MCF 10A (cell line): ENCODE measurements around the gene ANKFY1. TPM values are rescaled to one million over a fixed set of nuclear protein-coding genes. Genes with fewer than 3 reads are reported as not detected.

Source experiments
- BruUV-seq: library from RNA; stranded (reverse); fragments of 400-500 nt; replicated peaks from 2 replicates; lab custom pipeline; 2021; lab: Mats Ljungman, UMichigan
- CTCF ChIA-PET: fragments of 300-600 bp; sonication (Branson Sonifier 250); formaldehyde crosslinking; extraction: SDS; loops from one replicate; lab custom pipeline; 2021; ENCODE audit warnings: antibody characterized with exemption, inconsistent platforms; lab: Yijun Ruan, JAX
- POLR2A ChIA-PET: fragments of 300-600, 350-650 bp; sonication (Branson Sonifier 250); formaldehyde crosslinking; extraction: SDS; loops from one replicate; lab custom pipeline; 2020; ENCODE audit warnings: antibody characterized with exemption, inconsistent platforms; lab: Yijun Ruan, JAX
- DNase-seq: peaks from one replicate; pipeline ENCODE4 v3.0.0-alpha.2; 2018; ENCODE audit not compliant: unreplicated experiment
- H3K27ac Mint-ChIP-seq: one replicate; pipeline ENCODE4 v1.8.0; 2022; ENCODE audit warnings: mild to moderate bottlenecking, low read depth, mixed read lengths; ENCODE audit not compliant: unreplicated experiment
- H3K27me3 Mint-ChIP-seq: one replicate; pipeline ENCODE4 v1.8.0; 2022; ENCODE audit warnings: mixed read lengths; ENCODE audit not compliant: insufficient read depth, unreplicated experiment
- H3K36me3 Mint-ChIP-seq: one replicate; pipeline ENCODE4 v1.8.0; 2022; ENCODE audit warnings: mild to moderate bottlenecking, moderate library complexity, mixed read lengths; ENCODE audit not compliant: insufficient read depth, unreplicated experiment
- H3K4me1 Mint-ChIP-seq: one replicate; pipeline ENCODE4 v1.8.0; 2022; ENCODE audit warnings: mixed read lengths; ENCODE audit not compliant: insufficient read depth, unreplicated experiment
- H3K4me3 Mint-ChIP-seq: one replicate; pipeline ENCODE4 v1.8.0; 2022; ENCODE audit warnings: mild to moderate bottlenecking, moderate library complexity, mixed read lengths; ENCODE audit not compliant: unreplicated experiment
- H3K9me3 Mint-ChIP-seq: one replicate; pipeline ENCODE4 v1.8.0; 2022; ENCODE audit warnings: mixed read lengths; ENCODE audit not compliant: unreplicated experiment
- intact Hi-C: fragments of 100-400 bp; cut with micrococcal nuclease; formaldehyde crosslinking; loops from 2 replicates; pipeline ENCODE4 v1.14.1; 2022
- total RNA-seq: library from RNA; stranded (reverse); gene quantifications from 2 replicates; pipeline ENCODE4 v1.2.3, GENCODE V29; 2022
- TF ChIP-seq, protein P1 (sequence below): fragments of 200-600 bp; IDR thresholded peaks from one replicate; pipeline ENCODE4 v1.8.0; 2022; ENCODE audit warnings: antibody characterized with exemption, mild to moderate bottlenecking; ENCODE audit not compliant: unreplicated experiment

Gene ANKFY1
- total RNA-seq, 1 experiment from 2014 or later = 34.9 TPM

DNA sequence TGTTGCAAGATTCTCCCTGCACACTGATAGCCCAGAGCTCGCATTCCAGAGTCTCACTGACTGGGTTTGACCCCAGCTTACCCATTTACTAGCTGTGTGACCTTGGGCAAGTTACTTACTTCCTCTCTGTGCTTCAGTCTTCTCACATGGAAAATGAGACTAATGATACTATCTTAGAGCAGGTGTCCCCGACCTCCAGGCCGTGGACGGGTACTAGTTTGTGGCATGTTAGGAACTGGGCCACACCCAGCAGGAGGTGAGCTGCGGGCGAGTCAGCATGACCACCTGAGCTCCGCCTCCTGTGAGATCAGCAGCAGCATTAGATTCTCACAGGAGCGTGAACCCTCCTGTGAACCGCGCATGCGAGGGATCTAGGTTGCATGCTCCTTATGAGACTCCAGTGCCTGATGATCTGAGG lies 15.8 kb downstream of the ANKFY1 start:
- DNase-seq = peak; percentile 71
- TF ChIP-seq, protein P1, sequence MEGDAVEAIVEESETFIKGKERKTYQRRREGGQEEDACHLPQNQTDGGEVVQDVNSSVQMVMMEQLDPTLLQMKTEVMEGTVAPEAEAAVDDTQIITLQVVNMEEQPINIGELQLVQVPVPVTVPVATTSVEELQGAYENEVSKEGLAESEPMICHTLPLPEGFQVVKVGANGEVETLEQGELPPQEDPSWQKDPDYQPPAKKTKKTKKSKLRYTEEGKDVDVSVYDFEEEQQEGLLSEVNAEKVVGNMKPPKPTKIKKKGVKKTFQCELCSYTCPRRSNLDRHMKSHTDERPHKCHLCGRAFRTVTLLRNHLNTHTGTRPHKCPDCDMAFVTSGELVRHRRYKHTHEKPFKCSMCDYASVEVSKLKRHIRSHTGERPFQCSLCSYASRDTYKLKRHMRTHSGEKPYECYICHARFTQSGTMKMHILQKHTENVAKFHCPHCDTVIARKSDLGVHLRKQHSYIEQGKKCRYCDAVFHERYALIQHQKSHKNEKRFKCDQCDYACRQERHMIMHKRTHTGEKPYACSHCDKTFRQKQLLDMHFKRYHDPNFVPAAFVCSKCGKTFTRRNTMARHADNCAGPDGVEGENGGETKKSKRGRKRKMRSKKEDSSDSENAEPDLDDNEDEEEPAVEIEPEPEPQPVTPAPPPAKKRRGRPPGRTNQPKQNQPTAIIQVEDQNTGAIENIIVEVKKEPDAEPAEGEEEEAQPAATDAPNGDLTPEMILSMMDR = no peak
- POLR2A ChIA-PET = interaction anchor here (1.0 to 8.8 kb wide), 9 partner anchors 9 to 105 kb away, joined by 3 to 82 read pairs (median 7); partner anchors contain the start of genes ANKFY1, CYB5D2 and ZZEF1
- no peaks in the 10 kb centered on the region for H3K9me3 Mint-ChIP-seq
- intact Hi-C loops = no loop called here
- peak overlapping the region; percentile 30 for H3K27ac Mint-ChIP-seq
- CTCF ChIA-PET = interaction anchor here (0.6 to 4.6 kb wide), 12 partner anchors 8 to 197 kb away, joined by 3 to 25 read pairs (median 7); no protein-coding TSS in a partner anchor
- H3K4me1 Mint-ChIP-seq = peaks cover 37% of the 10 kb centered on the region
- peaks cover 10% of the 10 kb centered on the region for H3K36me3 Mint-ChIP-seq
- no TSS peak for BruUV-seq
- no peaks in the 10 kb centered on the region for H3K27me3 Mint-ChIP-seq
- H3K4me3 Mint-ChIP-seq = peak overlapping the region; percentile 12

DNA sequence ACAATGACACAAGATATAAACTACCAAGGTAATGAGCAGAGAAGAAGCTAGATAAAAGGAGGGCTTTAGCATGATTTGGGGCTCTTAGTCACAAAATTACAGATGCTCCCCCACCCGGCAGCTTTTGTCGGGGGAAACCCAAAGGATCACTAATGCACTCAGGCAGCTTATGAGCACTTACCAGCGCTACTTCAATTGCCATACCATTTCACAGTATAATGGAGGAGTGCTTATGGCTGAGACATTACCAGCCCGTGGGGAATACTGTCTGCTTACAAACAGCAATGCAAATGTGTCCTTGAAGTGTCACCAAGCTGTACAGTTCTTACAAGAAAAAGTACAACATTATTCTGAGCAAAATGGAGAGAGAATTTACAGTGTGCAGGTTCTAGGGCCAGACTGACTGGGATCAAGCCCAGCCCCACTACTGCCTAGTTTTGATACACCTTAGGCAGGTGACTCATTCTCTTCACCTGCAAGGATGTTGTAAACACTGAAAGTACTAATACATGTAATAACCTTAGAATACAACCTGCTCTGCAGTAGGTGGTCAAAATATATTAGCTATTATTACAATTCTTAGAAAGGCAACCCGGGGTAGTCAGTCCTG lies 16.3 kb downstream of the ANKFY1 start:
- ChIA-PET POLR2A (interaction anchor here (0.6 to 8.8 kb wide), 10 partner anchors 9 to 151 kb away, joined by 3 to 82 read pairs (median 6); partner anchors contain the start of genes ANKFY1, CYB5D2 and ZZEF1), CTCF (interaction anchor here (0.5 to 4.6 kb wide), 15 partner anchors 8 to 299 kb away, joined by 3 to 25 read pairs (median 7); no protein-coding TSS in a partner anchor)
- peaks cover 15% of the 10 kb centered on the region for H3K36me3 Mint-ChIP-seq
- peak overlapping the region; percentile 30 for H3K27ac Mint-ChIP-seq
- H3K9me3 Mint-ChIP-seq = no peaks in the 10 kb centered on the region
- TF ChIP-seq, protein P1 = no peak
- peak; percentile 63 for DNase-seq
- H3K4me1 Mint-ChIP-seq = peaks cover 37% of the 10 kb centered on the region
- intact Hi-C loops = no loop called here
- BruUV-seq = TSS peak; percentile 31
- no peaks in the 10 kb centered on the region for H3K27me3 Mint-ChIP-seq
- peak overlapping the region; percentile 12 for H3K4me3 Mint-ChIP-seq

DNA sequence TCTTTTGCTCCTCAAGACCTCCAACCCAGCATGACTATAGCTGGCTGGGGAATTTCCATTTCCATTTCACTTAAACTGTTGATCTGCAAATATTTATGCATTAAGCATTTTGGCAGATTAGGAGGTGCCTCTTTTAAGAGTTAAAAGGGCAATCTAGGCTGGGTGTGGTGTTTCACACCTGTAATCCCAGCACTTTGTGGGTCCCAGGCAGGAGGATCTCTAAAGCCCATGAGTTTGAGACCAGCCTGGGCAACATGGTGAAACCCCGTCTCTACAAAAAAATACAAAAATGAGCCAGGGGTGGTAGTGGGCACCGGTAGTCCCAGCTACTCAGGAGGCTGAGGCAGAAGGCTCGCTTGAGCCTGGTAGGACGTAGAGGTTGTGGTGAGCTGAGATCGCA lies 17.1 kb downstream of the ANKFY1 start:
- no peak overlapping the region for H3K4me3 Mint-ChIP-seq
- intact Hi-C loops = no loop called here
- H3K27ac Mint-ChIP-seq = no peak overlapping the region

More for the DNA sequence above, 17.1 kb downstream of the ANKFY1 start:
- peaks cover 23% of the 10 kb centered on the region for H3K36me3 Mint-ChIP-seq
- TF ChIP-seq, protein P1 = no peak
- POLR2A ChIA-PET = interaction anchor here (1.8 to 8.8 kb wide), 3 partner anchors 15 to 103 kb away, joined by 6 to 82 read pairs (median 52); partner anchors contain the start of genes ANKFY1, CYB5D2 and ZZEF1
- no TSS peak for BruUV-seq
- H3K9me3 Mint-ChIP-seq = no peaks in the 10 kb centered on the region
- H3K27me3 Mint-ChIP-seq = no peaks in the 10 kb centered on the region
- peaks cover 37% of the 10 kb centered on the region for H3K4me1 Mint-ChIP-seq
- CTCF ChIA-PET = interaction anchor here (1.4 to 3.6 kb wide), 6 partner anchors 7 to 31 kb away, joined by 7 to 24 read pairs (median 10); no protein-coding TSS in a partner anchor
- no peak for DNase-seq
